MG63 (cell line): ENCODE data around the gene ROGDI. TPM values are rescaled to one million over a fixed set of nuclear protein-coding genes. Genes with fewer than 3 reads are reported as not detected.

Experiments
- DNase-seq: peaks from one replicate; pipeline ENCODE4 v3.0.0-alpha.2; 2020
- H3K27me3 ChIP-seq: fragments of 250-450 bp; sonication (Bioruptor Pico); 2 replicates; pipeline ENCODE4 v1.5.1; 2020; ENCODE audit warnings: mild to moderate bottlenecking, moderate library complexity
- H3K36me3 ChIP-seq: fragments of 250-450 bp; sonication (Bioruptor Pico); 2 replicates; pipeline ENCODE4 v1.5.1; 2020; ENCODE audit warnings: mild to moderate bottlenecking, moderate library complexity
- H3K4me3 ChIP-seq: fragments of 250-450 bp; sonication (Bioruptor Pico); 2 replicates; pipeline ENCODE4 v1.5.1; 2020; ENCODE audit warnings: mild to moderate bottlenecking, moderate library complexity
- H3K9me3 ChIP-seq: fragments of 250-450 bp; sonication (Bioruptor Pico); 2 replicates; pipeline ENCODE4 v1.5.1; 2020; ENCODE audit warnings: mild to moderate bottlenecking, moderate library complexity
- total RNA-seq: library from RNA; depleted of rRNA; stranded (reverse); fragments of >200 nt; shearing (Covaris generic); gene quantifications from 2 replicates; pipeline ENCODE4 v1.2.3, GENCODE V29; 2014; ENCODE audit warnings: low replicate concordance; rRNA removed

ROGDI gene
- 7.7 and 29.1 TPM in 2 replicates for total RNA-seq

- peak; percentile 66 for DNase-seq
- peaks cover 20% of the 10 kb centered on the region for H3K36me3 ChIP-seq
- peak within 1 kb of the TSS; percentile 73 for H3K4me3 ChIP-seq
- H3K9me3 ChIP-seq = no peaks in the 10 kb centered on the region
- no peaks in the 10 kb centered on the region for H3K27me3 ChIP-seq
Measured at GRCh38 chr16:4801962-4802658, at the start of gene ROGDI. Gene ROGDI, minus strand, starts transcription at chr16:4802633. Its CDS starts 62 bp downstream, at chr16:4802571.

DNA sequence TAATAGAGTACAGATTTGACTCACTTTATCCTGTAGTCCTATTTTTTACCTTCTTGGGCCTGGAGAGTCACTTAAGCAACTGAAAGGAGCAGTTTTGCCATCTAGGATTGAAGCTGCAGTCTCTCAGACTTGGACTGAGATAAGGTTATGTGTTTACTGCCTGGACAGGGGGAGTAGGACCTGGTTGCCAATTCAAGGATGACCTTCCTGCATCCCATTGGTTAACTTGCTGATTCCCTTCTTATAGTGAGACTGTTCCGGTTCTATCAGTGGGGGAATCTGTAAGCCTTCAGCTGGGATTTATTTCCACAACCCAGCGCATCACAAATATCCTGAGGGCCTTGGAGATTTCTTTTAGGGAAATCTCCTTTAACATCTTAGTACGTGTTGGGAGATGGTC lies 47.8 kb upstream of the ROGDI start:
- Histone ChIP-seq H3K27me3 (no peaks in the 10 kb centered on the region), H3K36me3 (peaks cover 42% of the 10 kb centered on the region), H3K9me3 (no peaks in the 10 kb centered on the region), H3K4me3 (no peak overlapping the region)
- no peak for DNase-seq

DNA sequence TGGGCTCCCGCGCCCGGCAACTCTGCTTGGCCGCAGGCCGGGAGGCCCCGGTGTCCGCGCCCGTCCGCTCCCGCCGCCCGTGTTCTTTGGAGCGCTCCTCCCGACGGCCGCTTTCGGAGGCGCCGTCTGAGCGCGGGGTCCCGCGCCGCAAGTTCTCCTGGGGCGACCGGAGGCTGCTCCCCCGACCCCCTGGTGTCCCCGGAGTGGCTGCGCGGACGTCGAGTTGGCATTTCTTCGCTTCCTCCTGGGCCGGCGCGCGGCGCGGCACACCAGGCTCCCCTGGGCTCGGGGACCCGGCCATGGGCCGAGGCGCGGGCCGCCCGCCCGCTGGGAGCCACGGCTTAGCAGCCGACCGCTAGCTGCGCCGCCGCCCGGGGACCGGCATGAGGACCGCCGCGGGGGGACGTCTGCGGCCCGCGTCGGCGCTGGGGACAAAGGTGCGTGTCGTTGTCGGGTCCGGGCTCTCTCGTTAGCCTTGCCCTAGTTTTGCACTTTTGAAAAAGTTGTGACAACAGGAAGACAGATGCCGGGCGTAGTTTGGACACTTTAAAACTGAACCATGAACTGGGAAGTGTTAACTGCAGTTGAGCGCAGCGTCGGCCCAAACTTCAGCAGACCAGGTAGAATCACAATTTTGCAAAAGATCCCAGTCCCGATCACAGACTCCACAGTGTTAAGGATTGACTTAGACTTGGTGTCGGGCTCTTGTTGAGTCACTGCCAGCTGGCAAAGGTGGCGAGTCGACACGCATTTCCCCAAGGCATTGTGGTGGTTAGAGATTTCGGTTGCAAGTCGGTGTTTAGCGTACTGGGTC lies 45.5 kb upstream of the ROGDI start:
- peaks cover 44% of the 10 kb centered on the region for H3K36me3 ChIP-seq
- peak; percentile 73 for DNase-seq

GRCh38 chr16:4846901-4847773 lies 44.7 kb upstream of the ROGDI start, which contains the start of the genes GLYR1 and UBN1:
Gene GLYR1, minus strand, starts transcription at chr16:4847288. Its CDS starts 23 bp downstream, at chr16:4847265.
Gene UBN1, plus strand, starts transcription at chr16:4847481. Its CDS starts 5,437 bp downstream, at chr16:4852918.
- DNase-seq = peak; percentile 99
- H3K27me3 ChIP-seq = no peaks in the 10 kb centered on the region
- no peaks in the 10 kb centered on the region for H3K9me3 ChIP-seq
- H3K4me3 ChIP-seq = peak within 1 kb of the TSS; percentile 82
- H3K36me3 ChIP-seq = peaks cover 50% of the 10 kb centered on the region

More for the DNA sequence above, 45.5 kb upstream of the ROGDI start:
- H3K9me3 ChIP-seq = no peaks in the 10 kb centered on the region
- no peaks in the 10 kb centered on the region for H3K27me3 ChIP-seq
- H3K4me3 ChIP-seq = peak overlapping the region; percentile 82

DNA sequence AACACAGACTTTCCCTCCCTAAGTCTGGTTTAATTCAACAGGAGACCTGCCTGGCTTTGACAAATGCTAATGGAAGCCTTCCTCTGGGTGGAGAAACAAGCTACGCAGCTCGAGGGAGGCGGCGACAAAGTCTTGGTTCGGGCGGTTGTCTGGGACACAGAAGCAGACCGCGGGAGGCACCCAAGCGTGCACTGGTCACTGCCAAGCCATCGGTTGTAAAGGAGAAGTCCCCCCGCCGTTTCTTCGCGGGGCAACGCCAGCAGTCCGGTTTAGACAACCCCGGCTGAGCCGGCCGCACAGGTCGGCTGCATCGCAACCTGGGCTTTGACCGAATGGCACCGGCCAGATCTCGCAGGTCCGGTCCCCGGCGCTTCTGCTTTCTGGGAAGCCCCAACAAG lies 44.1 kb upstream of the ROGDI start:
- peak; percentile 50 for DNase-seq
- Histone ChIP-seq H3K4me3 (peak overlapping the region; percentile 82), H3K27me3 (no peaks in the 10 kb centered on the region), H3K36me3 (peaks cover 55% of the 10 kb centered on the region), H3K9me3 (no peaks in the 10 kb centered on the region)

DNA sequence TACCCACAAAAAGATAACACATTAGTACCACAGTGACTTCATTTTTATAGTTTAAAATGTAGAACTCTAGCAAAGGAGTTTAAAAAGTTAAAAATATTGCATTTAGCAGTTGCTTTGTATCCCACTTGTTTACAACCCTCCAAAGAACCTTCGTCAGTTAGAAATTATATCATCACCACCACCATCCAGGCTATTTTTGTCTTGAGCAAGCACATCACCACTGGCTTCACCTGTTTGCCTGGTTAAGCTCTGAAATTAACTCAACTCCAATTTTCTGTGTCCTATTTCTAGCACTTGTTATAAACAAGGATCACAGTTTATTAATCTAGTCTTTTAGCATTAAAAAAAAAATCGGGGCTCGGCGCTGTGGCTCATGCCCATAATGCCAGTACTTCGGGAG lies 38.6 kb upstream of the ROGDI start:
- H3K36me3 ChIP-seq = peaks cover 87% of the 10 kb centered on the region
- no peaks in the 10 kb centered on the region for H3K9me3 ChIP-seq
- no peak overlapping the region for H3K4me3 ChIP-seq
- no peak for DNase-seq
- H3K27me3 ChIP-seq = no peaks in the 10 kb centered on the region

DNA sequence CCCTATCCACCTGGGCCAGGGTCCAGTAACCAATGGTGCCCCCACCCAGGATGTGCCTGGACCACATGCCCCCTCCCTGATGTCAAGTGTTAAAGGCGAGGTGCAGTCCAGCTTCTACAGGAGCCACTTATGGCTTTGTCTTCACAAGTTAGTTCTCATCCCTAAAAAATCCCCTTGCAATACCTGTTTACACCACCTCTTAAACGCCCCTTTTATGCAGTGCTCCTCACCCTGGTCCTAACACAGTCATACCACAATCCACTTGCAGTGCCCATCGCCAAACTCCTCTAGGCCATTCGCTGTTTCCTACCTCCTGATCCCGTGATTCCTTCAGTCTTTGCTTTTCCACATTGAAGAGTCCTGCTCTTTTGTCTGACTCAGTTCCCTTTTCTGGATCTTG lies 37.5 kb upstream of the ROGDI start:
- peaks cover 84% of the 10 kb centered on the region for H3K36me3 ChIP-seq
- no peaks in the 10 kb centered on the region for H3K27me3 ChIP-seq
- DNase-seq = no peak
- H3K9me3 ChIP-seq = no peaks in the 10 kb centered on the region
- H3K4me3 ChIP-seq = no peak overlapping the region

DNA sequence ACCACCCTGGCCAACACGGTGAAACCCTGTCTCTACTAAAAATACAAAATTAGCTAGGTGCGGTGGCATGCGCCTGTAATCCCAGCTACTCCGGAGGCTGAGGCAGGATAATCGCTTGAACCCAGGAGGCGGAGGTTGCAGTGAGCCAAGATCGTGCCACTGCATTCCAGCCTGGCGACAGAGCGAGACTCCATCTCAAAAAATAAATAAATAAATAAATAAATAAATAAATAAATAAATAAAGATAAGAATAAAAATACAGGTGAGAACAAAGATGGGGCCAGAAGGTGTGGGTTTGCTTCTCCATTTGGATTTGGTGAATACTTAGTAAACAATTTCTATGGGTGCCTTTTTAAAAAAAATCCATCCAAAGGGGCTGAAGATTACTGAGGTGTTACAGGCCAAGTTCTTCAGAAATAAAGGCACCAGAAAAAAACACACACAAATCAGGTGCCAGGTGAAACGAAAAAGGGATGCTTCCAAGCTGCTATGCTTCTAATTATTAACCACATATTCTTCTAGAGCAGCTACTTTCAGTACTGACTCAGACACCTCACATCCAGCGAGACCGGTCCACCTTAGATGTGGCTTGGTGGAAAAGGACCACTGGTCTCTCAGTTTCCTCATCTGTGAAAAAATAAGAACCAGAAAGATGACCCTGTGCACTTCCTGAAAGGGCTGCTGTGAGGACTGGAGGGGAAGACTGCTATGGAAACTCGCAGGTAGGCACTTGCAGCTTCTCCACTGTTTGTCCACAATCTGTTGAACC lies 35.5 kb upstream of the ROGDI start:
- Histone ChIP-seq H3K4me3 (no peak overlapping the region), H3K27me3 (no peaks in the 10 kb centered on the region), H3K36me3 (peaks cover 82% of the 10 kb centered on the region), H3K9me3 (no peaks in the 10 kb centered on the region)
- no peak for DNase-seq

GRCh38 chr16:4836727-4837126 lies 34.3 kb upstream of the ROGDI start:
- H3K9me3 ChIP-seq = no peaks in the 10 kb centered on the region
- no peaks in the 10 kb centered on the region for H3K27me3 ChIP-seq
- H3K36me3 ChIP-seq = peaks cover 84% of the 10 kb centered on the region
- no peak overlapping the region for H3K4me3 ChIP-seq
- no peak for DNase-seq

DNA sequence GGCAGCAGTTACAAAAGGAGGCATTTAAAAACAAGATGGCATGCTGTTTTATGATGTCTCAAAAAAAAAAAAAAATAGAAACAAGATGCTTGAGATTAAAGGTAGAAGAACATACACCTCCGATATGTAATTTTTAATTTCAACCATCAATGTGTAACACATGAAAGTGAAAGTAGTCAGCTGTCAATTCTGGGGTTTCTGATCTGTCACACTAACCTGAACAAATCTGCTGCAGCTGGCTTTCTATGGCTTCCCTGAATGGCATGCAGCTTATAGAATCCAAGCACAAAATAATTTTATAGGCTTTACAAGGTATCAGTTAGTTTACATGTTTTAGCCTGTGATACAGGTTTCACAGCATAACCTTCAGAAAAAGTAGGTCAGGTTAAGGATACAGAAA lies 31.2 kb upstream of the ROGDI start:
- peaks cover 85% of the 10 kb centered on the region for H3K36me3 ChIP-seq
- no peaks in the 10 kb centered on the region for H3K9me3 ChIP-seq
- no peak for DNase-seq
- H3K4me3 ChIP-seq = no peak overlapping the region
- no peaks in the 10 kb centered on the region for H3K27me3 ChIP-seq

- H3K9me3 ChIP-seq = no peaks in the 10 kb centered on the region
- no peaks in the 10 kb centered on the region for H3K27me3 ChIP-seq
- H3K4me3 ChIP-seq = no peak overlapping the region
- H3K36me3 ChIP-seq = peaks cover 88% of the 10 kb centered on the region
- no peak for DNase-seq
Measured at GRCh38 chr16:4832698-4833343, 30.4 kb upstream of the ROGDI start.

- Histone ChIP-seq H3K27me3 (no peaks in the 10 kb centered on the region), H3K4me3 (no peak overlapping the region), H3K9me3 (no peaks in the 10 kb centered on the region), H3K36me3 (peaks cover 88% of the 10 kb centered on the region)
- no peak for DNase-seq
Measured at GRCh38 chr16:4831616-4832015, 29.2 kb upstream of the ROGDI start.

GRCh38 chr16:4830408-4830807 lies 28.0 kb upstream of the ROGDI start:
- H3K4me3 ChIP-seq = no peak overlapping the region
- H3K36me3 ChIP-seq = peaks cover 87% of the 10 kb centered on the region
- no peaks in the 10 kb centered on the region for H3K27me3 ChIP-seq
- no peak for DNase-seq
- H3K9me3 ChIP-seq = no peaks in the 10 kb centered on the region

GRCh38 chr16:4828567-4829321 lies 26.3 kb upstream of the ROGDI start:
- Histone ChIP-seq H3K27me3 (no peaks in the 10 kb centered on the region), H3K4me3 (no peak overlapping the region), H3K36me3 (peaks cover 91% of the 10 kb centered on the region), H3K9me3 (no peaks in the 10 kb centered on the region)
- DNase-seq = no peak

DNA sequence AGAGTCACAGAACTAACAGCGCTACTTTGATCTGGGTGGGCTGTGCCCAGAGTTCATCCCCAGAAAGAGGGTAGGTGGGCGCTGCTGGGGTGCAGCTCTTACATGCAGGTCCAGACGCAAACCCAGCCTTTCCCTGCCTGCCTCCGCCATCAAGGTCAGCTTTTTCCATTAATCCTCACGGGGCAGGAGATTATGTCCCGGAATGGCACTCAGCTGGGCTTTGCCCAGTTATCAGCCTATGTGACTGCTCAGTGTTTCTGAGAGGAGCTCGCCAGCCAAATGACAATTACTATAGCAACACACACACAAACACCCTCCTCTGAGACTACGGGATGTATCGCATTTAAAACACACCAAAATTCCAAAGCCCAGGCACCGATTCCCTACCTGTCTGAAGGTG lies 24.5 kb upstream of the ROGDI start:
- no peak overlapping the region for H3K4me3 ChIP-seq
- H3K9me3 ChIP-seq = no peaks in the 10 kb centered on the region
- H3K27me3 ChIP-seq = no peaks in the 10 kb centered on the region
- H3K36me3 ChIP-seq = peaks cover 90% of the 10 kb centered on the region
- no peak for DNase-seq
